Measurements from ENCODE around the gene PNKD.

Gene PNKD, protein sequence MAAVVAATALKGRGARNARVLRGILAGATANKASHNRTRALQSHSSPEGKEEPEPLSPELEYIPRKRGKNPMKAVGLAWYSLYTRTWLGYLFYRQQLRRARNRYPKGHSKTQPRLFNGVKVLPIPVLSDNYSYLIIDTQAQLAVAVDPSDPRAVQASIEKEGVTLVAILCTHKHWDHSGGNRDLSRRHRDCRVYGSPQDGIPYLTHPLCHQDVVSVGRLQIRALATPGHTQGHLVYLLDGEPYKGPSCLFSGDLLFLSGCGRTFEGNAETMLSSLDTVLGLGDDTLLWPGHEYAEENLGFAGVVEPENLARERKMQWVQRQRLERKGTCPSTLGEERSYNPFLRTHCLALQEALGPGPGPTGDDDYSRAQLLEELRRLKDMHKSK

DNA sequence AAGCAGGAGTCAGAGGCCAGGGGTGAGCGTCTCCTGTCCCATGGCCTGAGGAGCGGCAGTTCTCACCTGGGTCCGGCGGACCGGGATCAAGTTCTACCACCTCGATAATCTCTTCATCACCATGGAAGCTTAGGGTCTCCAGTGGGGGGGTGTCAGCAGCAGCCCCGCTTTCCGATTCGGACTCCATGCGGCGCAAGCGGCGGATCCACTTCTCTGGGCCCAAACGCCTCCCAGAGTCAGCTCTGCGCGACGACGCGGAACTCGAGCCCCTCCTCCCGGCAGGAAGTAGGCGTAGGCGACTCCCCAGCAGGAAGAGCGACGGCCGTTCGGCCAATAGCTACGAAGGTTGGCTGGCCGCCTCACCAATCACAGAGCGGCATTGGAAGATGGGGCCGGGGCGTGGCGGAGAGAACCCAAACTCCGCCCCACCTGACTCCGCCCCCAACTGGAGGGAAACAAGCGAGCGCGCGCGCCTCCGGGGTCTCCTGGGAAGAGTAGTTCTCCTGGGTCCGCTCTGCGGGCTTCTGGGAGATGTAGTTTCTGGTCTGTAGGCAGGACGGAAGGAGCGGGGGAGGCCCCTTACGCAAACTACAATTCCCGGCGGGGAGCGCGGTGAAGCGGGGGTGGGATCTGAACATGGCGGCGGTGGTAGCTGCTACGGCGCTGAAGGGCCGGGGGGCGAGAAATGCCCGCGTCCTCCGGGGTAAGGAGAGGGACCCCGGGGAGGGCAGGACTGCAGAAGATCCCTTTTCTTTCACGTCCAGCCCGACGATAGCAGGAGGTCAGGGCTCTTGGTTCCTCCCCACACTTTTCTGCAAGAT is at the start of gene PNKD, which contains the start of gene AAMP:
TSS of gene PNKD (plus strand) at position 620 of the 821 bp plus-strand sequence. CDS start at position 637, 17 bp downstream.
TSS of gene AAMP (minus strand) at position 238 of the 821 bp plus-strand sequence. CDS start at position 187, 51 bp downstream.
- peak; percentile 100 for DNase-seq (ENCODE audit: low read depth in 3 of 3)

DNA sequence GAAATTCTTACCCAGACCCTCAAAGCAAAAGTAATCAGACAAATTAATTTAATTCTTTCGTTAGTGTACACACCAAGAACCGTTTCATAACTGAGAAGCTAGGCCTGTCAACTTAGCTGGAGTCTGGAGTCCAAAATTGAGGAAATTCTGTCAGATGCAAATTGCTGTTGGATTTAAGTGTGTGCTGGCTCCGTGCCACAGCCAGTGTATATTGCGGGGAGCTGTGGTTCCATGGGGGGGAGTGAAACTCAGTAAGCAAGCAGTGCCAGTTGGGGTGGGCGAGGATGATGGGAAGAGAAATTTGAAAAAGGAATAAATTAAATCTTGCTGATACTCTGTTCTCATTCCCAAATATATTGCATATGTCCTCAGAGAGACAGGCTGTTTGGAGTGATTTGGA is 49.3 kb upstream of the PNKD start:
- DNase-seq (ENCODE audit: low read depth in 3 of 3): no peak

DNA sequence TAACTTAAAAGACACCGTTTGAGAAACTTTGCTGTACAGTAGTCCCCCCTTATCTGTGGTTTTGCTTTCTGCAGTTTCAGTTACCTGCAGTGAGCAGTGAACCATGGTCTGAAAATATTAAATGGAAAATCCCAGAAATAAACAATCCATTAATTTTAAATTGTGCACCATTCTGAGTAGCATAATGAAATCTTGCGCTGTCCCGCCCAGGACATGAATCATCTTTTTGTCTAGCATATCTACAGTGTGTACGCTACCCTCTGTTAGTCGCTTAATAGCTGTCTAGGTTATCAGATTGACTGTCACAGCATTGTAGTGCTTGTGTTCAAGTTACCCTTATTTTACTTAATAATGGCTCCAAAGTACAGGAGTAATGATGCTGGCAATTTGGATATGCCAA is 47.3 kb upstream of the PNKD start:
- DNase-seq (ENCODE audit: low read depth in 3 of 3): no peak

DNA sequence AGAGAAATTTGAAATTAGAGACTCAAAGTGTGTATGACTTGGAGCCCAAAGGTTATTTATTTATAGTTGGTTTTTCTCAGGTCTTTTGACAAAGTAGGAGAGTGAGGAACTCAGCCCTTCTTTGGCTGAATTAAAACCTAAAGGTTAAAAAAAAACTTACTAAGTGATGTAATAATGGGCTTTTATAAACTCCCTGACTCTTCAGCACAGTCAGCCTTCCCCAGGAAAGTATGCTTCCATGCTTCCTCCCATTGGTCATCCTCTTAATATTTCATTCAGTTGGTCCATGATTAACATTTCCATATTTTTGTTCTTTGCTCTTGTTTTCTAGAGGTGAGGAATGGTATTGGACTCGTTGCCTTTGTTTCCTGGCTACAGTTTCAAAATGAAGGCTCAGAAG is 46.1 kb upstream of the PNKD start:
- DNase-seq (ENCODE audit: low read depth in 3 of 3): no peak

DNA sequence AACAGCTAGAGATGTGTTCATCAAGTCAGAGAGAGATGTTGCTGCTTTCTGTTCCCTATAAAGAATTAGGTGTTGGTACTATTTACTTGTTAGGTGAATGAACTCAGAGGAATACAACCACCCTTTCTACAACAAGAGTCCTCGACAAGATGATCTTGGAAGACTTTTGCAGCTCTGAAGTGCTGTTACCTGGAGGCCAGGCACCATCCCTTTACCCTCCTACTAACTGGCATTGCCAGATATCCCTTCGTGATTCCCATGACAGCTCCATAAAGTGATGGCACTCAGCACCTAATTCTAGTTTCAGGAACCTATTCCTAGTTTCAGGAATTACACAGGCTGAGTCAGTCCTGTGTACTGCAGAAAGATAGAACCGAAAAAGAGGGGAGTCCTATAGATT is 43.4 kb upstream of the PNKD start:
- DNase-seq (ENCODE audit: low read depth in 3 of 3): no peak

DNA sequence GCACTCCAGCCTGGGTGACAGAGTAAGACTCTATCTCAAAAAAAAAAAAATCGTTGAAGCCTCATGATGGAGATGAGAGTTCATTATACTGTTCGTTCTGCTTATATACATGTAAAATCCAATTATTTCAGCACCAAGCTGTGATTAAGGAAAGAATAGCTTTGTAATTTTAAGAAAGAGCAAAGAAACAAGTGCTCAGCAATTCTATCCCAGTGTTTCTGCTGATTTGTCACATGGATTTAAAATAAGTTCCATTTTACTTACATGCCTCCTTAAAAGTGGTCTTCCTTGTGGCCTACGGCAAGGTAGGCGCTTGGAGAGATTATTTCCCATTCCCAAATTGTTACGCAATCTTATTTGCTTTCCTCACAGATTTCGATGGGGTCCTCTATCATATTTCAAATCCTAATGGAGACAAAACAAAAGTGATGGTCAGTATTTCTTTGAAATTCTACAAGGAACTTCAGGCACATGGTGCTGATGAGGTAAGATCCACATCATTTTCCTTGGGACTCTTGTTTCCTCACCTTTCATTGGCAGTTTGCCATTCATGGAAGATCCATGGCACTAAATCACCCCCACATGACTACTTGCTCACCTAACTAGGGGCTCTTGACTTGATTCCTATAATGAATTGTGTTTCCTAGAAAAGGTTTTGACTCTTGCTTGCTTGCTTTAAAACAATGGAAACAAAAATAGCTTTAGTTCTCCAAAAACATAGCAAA is 41.8 kb upstream of the PNKD start:
- DNase-seq (ENCODE audit: low read depth in 3 of 3): no peak

DNA sequence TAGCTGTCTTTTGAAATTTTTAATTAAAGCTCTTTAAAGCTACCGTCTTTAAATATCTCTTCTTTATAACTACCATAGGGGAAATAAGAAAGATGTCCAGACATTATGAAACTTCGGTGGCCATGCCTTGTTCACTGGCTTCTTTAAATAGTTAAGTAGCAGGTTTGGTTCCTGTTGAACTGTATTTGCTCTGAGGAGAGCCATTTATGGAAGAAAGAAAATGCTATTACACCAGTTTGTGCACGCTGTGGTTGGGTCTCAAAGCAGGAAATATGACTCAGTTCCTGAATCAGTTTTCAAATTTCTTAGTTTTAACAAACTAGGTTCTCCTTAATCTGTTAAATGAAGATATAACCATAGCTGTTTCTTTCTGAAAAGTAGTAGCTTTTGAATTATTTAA is 41.1 kb upstream of the PNKD start:
- peak in 1 of 3 experiments; percentile 22 for DNase-seq (ENCODE audit: low read depth in 3 of 3)

DNA sequence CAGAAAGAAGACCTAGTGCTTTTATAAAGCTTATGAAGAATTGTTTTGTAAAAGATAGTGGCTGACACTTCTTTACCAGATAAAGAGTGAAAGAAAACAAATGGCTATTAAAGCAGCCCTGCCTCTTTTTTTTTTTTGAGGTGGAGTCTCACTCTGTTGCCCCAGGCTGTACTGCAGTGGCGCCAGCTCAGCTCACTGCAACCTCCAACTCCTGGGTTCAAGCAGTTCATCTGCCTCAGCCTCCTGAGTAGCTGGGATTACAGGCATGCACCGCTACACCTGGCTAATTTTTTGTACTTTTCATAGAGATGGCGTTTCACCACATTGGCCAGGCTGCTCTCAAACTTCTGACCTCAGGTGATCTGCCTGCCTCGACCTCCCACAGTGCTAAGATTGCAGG is 40.5 kb upstream of the PNKD start:
- DNase-seq (ENCODE audit: low read depth in 3 of 3): no peak

DNA sequence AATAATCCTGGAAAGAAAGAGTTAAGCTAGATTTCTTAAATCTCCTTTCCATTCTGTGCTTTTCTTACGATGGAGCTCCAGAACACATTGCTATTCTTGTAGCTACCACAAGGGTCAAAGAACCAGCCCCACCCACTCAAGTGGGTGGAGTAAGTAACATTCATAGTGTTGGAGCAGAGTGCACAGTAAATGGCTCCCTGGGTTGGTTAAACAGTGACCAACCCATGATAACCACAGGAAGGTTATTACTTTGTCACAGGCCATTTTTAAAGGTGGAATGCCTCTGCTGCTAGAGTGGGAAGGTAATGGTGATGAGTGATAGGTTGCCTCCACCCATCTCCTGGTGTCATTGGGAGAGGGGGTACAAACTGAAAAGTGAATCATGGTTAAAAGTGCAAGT is 39.4 kb upstream of the PNKD start:
- DNase-seq (ENCODE audit: low read depth in 3 of 3): no peak

DNA sequence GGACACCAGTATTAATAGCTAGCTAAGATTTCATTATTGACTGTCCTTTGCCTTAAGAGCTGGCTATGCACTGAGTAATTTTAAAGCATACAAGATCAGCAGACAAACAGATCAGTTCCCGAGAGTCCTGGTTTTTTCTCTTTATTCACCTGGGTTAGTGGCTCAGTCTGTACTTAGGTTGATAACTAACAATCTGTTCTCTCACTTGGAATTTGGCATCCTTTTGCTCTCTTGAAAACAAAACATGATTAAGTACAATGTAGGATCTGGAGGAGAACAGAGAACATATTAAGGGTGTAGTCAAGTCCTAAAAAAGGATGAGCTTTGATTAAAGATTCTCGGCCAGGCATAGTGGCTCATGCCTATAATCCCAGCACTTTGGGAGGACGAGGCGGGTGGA is 36.8 kb upstream of the PNKD start:
- no peak for DNase-seq (ENCODE audit: low read depth in 3 of 3)

DNA sequence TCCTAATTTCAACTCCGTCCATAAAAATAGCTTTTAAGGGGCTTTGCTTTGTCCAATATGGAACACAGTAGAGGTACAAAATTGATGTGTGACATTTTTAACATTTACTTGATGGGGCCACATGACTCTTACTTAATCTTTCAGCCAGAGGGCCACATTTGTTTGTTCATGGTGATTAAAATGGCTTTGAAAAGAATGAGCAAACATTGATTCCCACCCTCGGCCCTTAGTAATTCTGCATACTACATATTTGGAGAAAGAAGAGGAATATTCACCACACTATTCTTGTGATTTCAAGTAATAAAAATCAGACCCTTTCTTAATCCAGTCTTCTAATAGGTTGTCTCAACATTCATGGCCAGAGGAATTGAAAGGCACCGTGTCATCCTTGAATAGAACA is 35.8 kb upstream of the PNKD start:
- DNase-seq (ENCODE audit: low read depth in 3 of 3): no peak

DNA sequence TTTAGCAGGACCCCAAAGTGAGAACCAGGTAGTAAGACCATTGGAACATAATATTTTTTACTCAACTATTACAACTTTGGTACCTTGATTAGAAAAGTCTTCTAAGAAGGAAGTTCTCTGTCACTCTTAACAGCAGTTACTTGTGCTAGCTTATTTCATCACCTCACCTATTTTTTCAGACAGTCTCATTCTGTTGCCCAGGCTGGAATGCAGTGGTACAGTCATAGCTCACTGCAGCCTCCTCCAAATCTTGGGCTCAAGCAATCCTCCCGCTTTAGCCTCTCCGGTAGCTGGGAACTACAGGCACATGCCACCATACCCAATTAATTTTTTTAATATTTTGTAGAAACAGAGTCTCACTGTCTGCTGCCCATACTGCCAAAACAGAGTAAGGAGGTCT is 35.3 kb upstream of the PNKD start:
- DNase-seq (ENCODE audit: low read depth in 3 of 3): no peak

DNA sequence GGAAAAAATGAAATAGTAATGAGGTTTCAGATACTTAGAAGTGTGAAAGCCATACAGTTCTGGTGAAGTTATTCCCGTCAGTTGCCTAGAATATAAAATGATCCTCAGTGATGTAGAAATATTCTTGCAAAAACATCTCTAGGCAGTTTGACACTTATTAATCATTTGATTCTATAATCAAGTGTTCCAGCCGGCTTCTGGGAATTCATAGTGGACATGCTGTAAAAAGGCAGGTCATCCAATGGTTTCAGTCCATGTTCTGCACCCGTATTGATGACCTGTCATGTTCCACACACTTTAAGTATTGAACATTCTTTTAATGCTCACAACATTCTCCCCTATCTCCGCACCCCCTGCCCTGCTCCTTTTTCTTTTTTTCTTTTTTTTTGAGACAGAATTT is 33.5 kb upstream of the PNKD start:
- no peak for DNase-seq (ENCODE audit: low read depth in 3 of 3)

DNA sequence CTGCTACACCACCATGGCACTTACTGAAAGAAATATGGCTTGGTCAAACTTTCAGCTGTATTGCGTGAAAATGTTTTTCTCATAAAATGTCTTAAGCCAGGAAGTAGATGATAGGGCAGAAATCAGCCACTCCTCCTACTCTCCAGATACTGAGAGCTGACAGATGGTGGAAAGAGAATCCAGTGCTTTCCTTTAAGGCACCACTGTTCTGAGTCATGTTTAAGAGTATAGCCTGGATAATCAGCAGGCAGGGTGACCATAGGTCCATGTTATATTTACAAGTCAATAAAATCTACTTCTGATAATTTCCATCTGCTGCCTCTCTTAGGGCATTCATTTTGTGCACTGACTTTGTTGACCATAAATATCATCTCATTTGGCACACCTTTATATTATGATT is 31.4 kb upstream of the PNKD start:
- no peak for DNase-seq (ENCODE audit: low read depth in 3 of 3)

DNA sequence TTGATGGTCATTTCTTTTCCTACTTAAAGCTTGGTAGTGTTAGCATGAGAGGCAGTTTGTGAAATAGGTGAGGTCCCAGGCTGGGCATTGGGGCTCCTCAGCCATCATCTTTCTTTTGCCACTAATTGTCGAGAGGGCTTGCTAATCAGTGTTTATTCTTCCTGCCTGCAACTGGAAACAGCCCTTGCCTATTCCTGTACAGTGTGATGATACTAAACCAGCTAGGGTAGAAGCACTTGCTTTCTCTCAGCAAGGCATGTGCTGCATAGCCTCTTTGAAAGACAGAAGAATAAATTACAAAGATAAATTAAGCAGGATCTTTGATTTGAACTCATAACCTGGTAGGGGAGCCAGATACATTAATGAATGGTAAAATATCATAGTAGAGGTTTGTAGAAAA is 26.1 kb upstream of the PNKD start:
- DNase-seq (ENCODE audit: low read depth in 3 of 3): no peak

DNA sequence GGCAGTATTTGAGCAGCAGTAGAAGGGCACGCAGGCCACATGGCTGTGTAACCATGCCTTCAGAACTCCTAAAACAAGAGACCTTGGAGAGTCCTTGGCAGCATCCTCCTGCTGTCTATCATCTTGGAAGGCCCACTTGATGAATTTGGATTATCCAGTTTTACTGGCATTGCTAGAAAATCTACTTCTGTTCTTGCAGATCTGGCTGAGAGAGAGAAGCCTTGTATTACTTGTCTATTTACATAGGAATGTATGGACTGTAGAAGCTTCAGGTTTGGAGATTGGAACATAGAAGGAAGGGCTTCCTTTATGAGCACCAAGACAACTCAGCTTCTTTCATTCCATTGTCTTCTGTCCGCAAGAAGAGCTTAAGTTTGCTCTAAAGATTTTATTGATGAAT is 25.7 kb upstream of the PNKD start:
- no peak for DNase-seq (ENCODE audit: low read depth in 3 of 3)

DNA sequence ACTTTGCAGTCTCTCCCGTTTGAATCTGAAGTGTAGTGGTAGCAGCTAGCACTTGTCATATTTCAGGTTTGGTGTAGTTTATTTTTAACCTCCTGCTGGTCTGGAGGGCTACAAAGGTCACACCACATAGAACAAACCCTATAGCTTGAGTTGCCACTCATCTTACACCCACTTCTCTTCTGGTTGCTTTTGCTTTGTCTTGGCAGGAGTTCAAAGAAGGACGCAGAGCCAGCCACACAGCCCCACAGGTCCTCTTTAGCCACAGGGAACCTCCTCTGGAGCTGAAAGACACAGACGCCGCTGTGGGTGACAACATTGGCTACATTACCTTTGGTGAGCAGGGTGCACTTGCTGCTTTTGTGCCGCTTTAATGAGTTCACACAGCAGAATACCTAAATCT is 25.1 kb upstream of the PNKD start:
- DNase-seq (ENCODE audit: low read depth in 3 of 3): no peak

DNA sequence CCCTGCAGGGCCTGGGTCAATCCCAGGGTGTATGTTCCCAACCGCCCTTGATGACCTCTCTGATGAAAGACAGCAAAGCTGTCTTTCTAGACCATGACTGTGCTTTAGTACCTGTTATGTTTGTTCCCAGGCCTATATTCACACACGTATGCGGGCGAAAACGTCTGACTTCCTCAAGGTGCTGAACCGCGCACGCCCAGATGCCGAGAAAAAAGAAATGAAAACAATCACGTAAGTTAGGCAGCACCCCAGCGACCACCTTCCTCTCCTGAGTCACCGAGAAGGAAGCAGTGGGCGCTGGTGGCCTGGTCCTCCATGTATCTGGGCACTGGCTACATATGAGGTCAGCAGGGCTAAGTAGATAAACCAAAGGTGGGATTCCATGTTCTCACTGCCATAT is 20.6 kb upstream of the PNKD start:
- no peak for DNase-seq (ENCODE audit: low read depth in 3 of 3)

DNA sequence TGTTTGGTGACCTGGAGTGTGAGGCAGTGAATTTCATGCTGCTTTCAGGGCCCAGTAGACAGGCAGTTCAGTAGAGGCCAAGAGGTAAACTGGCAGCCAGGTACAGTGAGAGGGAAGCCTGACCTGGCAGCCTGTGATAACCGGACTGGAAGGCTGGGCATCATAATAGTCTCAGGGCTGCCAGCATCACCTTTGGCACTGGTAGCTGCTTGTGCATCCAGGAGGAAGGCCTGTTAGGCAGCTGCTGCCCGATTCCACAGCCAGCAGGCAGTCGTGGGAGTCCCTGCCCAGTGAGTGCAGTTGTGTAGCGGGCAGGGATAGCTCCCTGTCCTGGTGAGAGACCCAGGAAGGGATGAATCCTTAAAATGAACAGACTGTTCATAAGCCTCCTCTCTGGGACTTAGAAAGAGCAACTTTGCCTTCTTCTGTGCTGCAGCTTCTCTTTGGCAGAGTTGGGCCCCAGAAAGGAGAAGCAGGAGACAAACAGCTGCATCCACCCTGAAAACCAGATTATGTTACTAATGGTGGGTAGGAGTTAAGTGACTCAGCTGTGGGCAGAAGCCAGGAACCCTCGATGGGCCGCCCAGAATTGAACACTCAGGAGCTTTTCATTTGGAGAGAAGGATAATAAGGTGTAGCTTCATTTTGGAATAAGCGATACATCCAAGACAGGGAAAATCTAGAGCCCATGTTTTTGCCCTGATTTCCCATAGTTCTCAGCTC is 17.6 kb upstream of the PNKD start:
- no peak for DNase-seq (ENCODE audit: low read depth in 3 of 3)

DNA sequence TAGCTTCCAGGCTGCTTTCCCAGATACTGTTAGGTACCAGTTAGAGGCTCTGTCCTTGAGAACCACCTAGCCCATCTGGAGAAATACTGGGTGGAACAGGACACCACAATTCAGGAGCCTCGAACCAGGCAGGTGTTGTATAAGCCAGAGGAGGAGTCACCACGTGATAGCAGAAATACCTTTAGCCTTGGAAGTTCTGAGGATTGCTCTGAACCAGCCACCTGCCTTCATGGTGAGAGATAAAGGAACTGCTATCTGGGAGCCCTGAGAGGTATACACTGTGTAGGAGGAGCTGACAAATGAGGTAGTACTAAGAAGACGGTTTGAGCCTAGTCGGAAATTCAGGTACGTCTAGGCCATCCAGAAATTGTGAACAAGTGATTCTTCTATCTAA is 17.1 kb upstream of the PNKD start:
- no peak for DNase-seq (ENCODE audit: low read depth in 3 of 3)

DNA sequence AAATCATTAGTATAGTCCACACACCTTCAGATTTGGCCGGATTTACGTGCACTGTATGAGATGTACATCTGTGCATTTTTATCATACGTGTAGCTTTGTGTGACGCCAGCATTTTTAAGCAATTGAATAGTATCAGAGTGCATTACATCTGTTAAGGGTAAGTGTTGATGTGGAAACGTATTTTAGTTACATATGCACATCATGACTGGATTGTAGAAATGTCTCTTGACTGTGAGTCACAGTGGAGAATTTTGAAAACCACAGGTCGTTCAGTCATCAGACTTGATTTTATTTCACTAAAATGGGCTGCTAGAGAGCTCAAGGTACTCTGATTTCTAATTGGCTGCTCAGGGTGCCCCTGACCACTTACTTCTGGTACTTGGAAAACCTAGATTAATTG is 14.9 kb upstream of the PNKD start:
- no peak for DNase-seq (ENCODE audit: low read depth in 3 of 3)

Measured in stimulated activated CD4-positive, alpha-beta T cell treated with anti-CD3 and anti-CD28 coated beads, TNF-alpha, amount 100 ng/mL, for 24 hours (primary cell).